Liver (tissue), 9 donors: ENCODE data around the gene ROR1. TPM values are rescaled to one million over a fixed set of nuclear protein-coding genes. Genes with fewer than 3 reads are reported as not detected.

Experiments used
- DNase-seq: peaks from one replicate; pipeline ENCODE4 v3.0.0-alpha.2; 2017; ENCODE audit warnings: low spot score
- H3K27ac ChIP-seq, 2 donors: one replicate each; pipeline ENCODE4 v1.7.0; 2013; ENCODE audit warnings: inconsistent platforms in 2 of 2, low read length in 2 of 2, control low read depth in 1 of 2, low read depth in 1 of 2, mild to moderate bottlenecking in 1 of 2
- H3K27me3 ChIP-seq, 4 donors: one replicate each; pipeline versions ENCODE4 v1.6.1 to v1.7.0; 2013; ENCODE audit warnings: low read length in 3 of 4, inconsistent platforms in 1 of 4, mild to moderate bottlenecking in 1 of 4, moderate library complexity in 1 of 4; ENCODE audit not compliant: control insufficient read depth in 4 of 4, insufficient read depth in 4 of 4
- H3K36me3 ChIP-seq, 4 donors: one replicate each; pipeline versions ENCODE4 v1.6.1 to v1.7.0; 2013; ENCODE audit warnings: low read length in 3 of 4, mild to moderate bottlenecking in 3 of 4, low read depth in 1 of 4, moderate library complexity in 1 of 4; ENCODE audit not compliant: control insufficient read depth in 4 of 4, insufficient read depth in 3 of 4
- H3K4me1 ChIP-seq, 4 donors: one replicate each; pipeline versions ENCODE4 v1.6.1 to v1.7.0; 2013; ENCODE audit warnings: low read length in 3 of 4, mild to moderate bottlenecking in 3 of 4, moderate library complexity in 1 of 4; ENCODE audit not compliant: control insufficient read depth in 4 of 4, insufficient read depth in 4 of 4
- H3K4me3 ChIP-seq, 3 donors: one replicate each; pipeline versions ENCODE4 v1.6.1 to v1.7.0; 2013; ENCODE audit warnings: low read length in 3 of 3, control low read depth in 1 of 3, low read depth in 1 of 3, mild to moderate bottlenecking in 1 of 3
- H3K9ac ChIP-seq, 2 donors: one replicate each; pipeline ENCODE4 v1.7.0; 2013; ENCODE audit warnings: low read length in 2 of 2, mild to moderate bottlenecking in 2 of 2, moderate library complexity in 2 of 2, control low read depth in 1 of 2, low read depth in 1 of 2
- H3K9me3 ChIP-seq, 4 donors: one replicate each; pipeline versions ENCODE4 v1.6.1 to v1.7.0; 2013; ENCODE audit warnings: low read length in 3 of 4; ENCODE audit not compliant: control insufficient read depth in 4 of 4
- EGR1 ChIP-seq, 2 donors: IDR thresholded peaks; 2 replicates each; pipeline ENCODE4 v1.6.1; 2016 to 2018; ENCODE audit warnings: antibody characterized with exemption in 2 of 2, low read depth in 2 of 2
- FOXA1 ChIP-seq: IDR thresholded peaks from 2 replicates; pipeline ENCODE4 v1.6.1; 2016; ENCODE audit warnings: antibody characterized with exemption
- FOXA2 ChIP-seq: IDR thresholded peaks from 2 replicates; pipeline ENCODE4 v1.6.1; 2016; ENCODE audit warnings: antibody characterized with exemption
- GABPA ChIP-seq, 2 donors: IDR thresholded peaks in 1 of 2; conservative IDR thresholded peaks in 1 of 2; 2 replicates each; pipeline ENCODE4 v1.6.1; 2016; ENCODE audit warnings: antibody characterized with exemption in 2 of 2, mild to moderate bottlenecking in 1 of 2, moderate library complexity in 1 of 2
- HNF4A ChIP-seq, 2 donors: conservative IDR thresholded peaks; 2 replicates each; pipeline ENCODE4 v1.6.1; 2016; ENCODE audit warnings: antibody characterized with exemption in 2 of 2, mild to moderate bottlenecking in 2 of 2
- HNF4G ChIP-seq: IDR thresholded peaks from 2 replicates; pipeline ENCODE4 v1.6.1; 2016; ENCODE audit warnings: antibody characterized with exemption
- JUND ChIP-seq, 2 donors: IDR thresholded peaks; 2 replicates each; pipeline ENCODE4 v1.6.1; 2016; ENCODE audit warnings: antibody characterized with exemption in 2 of 2
- NR2F2 ChIP-seq: IDR thresholded peaks from 2 replicates; pipeline ENCODE4 v1.6.1; 2016; ENCODE audit warnings: antibody characterized with exemption
- RAD21 ChIP-seq, 2 donors: IDR thresholded peaks; 2 replicates each; pipeline ENCODE4 v1.6.1; 2016; ENCODE audit warnings: antibody characterized with exemption in 2 of 2, mild to moderate bottlenecking in 2 of 2
- SP1 ChIP-seq: IDR thresholded peaks from 2 replicates; pipeline ENCODE4 v1.6.1; 2018; ENCODE audit warnings: antibody characterized with exemption, mild to moderate bottlenecking
- TAF1 ChIP-seq: conservative IDR thresholded peaks from 2 replicates; pipeline ENCODE4 v1.6.1; 2016; ENCODE audit warnings: antibody characterized with exemption, mild to moderate bottlenecking
- YY1 ChIP-seq: IDR thresholded peaks from 2 replicates; pipeline ENCODE4 v1.6.1; 2016; ENCODE audit warnings: antibody characterized with exemption, mild to moderate bottlenecking
- WGBS: extraction: QIAGEN DNeasy Blood & Tissue Kit; methylation state at CpG from one replicate; pipeline ENCODE4 v1.1.7; 2013; 5-methylcytosine and 5-hydroxymethylcytosine counted together
- polyA plus RNA-seq, 2 donors: library from polyadenylated mRNA; stranded (reverse) in 1 of 2; unstranded in 1 of 2; fragments of 200-250 nt in 1 of 2; fragments of >200 nt in 1 of 2; fragmentation: Nextera tagmentation in 1 of 2; extraction: Ambion mirVana in 1 of 2; gene quantifications; one replicate each; pipeline versions ENCODE4 v1.2.1 to v1.2.3, GENCODE V29; 2013 to 2015
- total RNA-seq, 2 donors: library from RNA; depleted of rRNA; stranded (reverse); fragments of >200 nt; gene quantifications; one replicate each; pipeline ENCODE4 v1.2.3, GENCODE V29; 2014
- TF ChIP-seq, protein P1 (sequence below): IDR thresholded peaks from 2 replicates; pipeline ENCODE4 v1.6.1; 2016; ENCODE audit warnings: antibody characterized with exemption
- TF ChIP-seq, protein P2 (sequence below): IDR thresholded peaks from 2 replicates; pipeline ENCODE4 v1.6.1; 2016; ENCODE audit warnings: antibody characterized with exemption
- TF ChIP-seq, protein P3 (sequence below): fragments of 150-350 bp; IDR thresholded peaks from 2 replicates; pipeline ENCODE4 v1.5.1; 2017; ENCODE audit warnings: improper control_type of control experiment, low read depth, low read length; ENCODE audit not compliant: missing input control
- TF ChIP-seq, protein P4 (sequence below): IDR thresholded peaks from 2 replicates; pipeline ENCODE4 v1.6.1; 2016; ENCODE audit warnings: antibody characterized with exemption, mild to moderate bottlenecking
- donor health status: healthy.
- donor health status: healthy.
- donor health status: healthy.
- donor health status: healthy.
- donor health status: healthy.

The ROR1 gene
- total and polyA plus RNA-seq, 4 donors: 0.15 to 0.98 (median 0.37) TPM

DNA sequence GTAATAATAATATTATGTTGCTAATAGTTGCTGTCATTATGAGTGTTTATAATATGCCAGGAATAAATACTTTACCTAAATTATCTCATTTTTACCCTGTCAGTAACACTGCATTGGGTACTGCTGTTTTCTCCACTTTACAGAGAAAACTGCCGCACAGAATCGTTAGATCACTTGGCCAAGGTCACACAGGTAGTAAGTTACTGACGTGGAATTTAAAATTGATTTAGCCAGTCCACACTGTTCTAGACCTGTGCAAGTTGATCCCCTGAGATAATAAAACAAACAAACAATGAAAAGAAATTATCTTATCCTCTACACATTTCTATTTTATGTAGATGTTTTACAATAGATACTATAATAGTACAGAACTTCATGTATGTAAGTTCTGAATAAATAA is 174.1 kb downstream of the ROR1 start:
- no peaks in the 10 kb centered on the region for H3K4me1 ChIP-seq
- 46% methylated on average over 3 of the region's 3 CpGs for WGBS
- no peak overlapping the region for H3K27ac ChIP-seq
- no peak overlapping the region for H3K9ac ChIP-seq
- TF ChIP-seq, protein P1, sequence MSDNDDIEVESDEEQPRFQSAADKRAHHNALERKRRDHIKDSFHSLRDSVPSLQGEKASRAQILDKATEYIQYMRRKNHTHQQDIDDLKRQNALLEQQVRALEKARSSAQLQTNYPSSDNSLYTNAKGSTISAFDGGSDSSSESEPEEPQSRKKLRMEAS: no peak
- TF ChIP-seq GABPA (IDR thresholded peaks at IDR 0.05 in 1 of 2, conservative IDR thresholded peaks at IDR 0.05 in 1 of 2): no peak
- TF ChIP-seq, protein P2, sequence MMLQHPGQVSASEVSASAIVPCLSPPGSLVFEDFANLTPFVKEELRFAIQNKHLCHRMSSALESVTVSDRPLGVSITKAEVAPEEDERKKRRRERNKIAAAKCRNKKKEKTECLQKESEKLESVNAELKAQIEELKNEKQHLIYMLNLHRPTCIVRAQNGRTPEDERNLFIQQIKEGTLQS: no peak
- TF ChIP-seq EGR1 (IDR thresholded peaks at IDR 0.05; ENCODE audit: low read depth in 2 of 2): no peak
- TF ChIP-seq FOXA1: no peak
- TF ChIP-seq HNF4A (conservative IDR thresholded peaks at IDR 0.05): peak in 1 of 2 donors; percentile 30
- DNase-seq: no peak
- H3K4me3 ChIP-seq: no peak overlapping the region
- H3K27me3 ChIP-seq: no peaks in the 10 kb centered on the region
- H3K36me3 ChIP-seq: no peaks in the 10 kb centered on the region
- no peaks in the 10 kb centered on the region for H3K9me3 ChIP-seq

DNA sequence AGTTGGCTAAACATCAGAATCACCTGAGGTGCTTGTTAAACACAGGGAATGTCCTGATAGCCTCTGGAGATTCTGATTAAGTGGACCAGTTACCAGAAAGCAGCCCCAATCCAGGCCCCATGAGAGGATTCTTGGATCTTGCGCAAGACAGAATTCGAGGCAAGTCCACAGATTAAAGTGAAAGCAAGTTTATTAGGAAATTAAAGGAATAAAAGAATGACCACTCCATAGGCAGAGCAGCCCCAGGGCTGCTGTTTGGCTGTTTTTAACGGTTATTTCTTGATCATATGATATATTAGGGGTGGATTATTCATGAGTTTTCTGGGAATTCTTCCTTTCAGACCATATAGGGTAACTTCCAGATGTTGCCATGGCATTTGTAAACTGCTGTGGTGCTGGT is 176.2 kb downstream of the ROR1 start:
- TF ChIP-seq FOXA1 (no peak), HNF4G (no peak), NR2F2 (no peak), TAF1 (no peak), SP1 (no peak), JUND (IDR thresholded peaks at IDR 0.05) (no peak), FOXA2 (no peak)
- TF ChIP-seq, protein P3, sequence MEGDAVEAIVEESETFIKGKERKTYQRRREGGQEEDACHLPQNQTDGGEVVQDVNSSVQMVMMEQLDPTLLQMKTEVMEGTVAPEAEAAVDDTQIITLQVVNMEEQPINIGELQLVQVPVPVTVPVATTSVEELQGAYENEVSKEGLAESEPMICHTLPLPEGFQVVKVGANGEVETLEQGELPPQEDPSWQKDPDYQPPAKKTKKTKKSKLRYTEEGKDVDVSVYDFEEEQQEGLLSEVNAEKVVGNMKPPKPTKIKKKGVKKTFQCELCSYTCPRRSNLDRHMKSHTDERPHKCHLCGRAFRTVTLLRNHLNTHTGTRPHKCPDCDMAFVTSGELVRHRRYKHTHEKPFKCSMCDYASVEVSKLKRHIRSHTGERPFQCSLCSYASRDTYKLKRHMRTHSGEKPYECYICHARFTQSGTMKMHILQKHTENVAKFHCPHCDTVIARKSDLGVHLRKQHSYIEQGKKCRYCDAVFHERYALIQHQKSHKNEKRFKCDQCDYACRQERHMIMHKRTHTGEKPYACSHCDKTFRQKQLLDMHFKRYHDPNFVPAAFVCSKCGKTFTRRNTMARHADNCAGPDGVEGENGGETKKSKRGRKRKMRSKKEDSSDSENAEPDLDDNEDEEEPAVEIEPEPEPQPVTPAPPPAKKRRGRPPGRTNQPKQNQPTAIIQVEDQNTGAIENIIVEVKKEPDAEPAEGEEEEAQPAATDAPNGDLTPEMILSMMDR: no peak
- Histone ChIP-seq H3K27ac (no peak overlapping the region), H3K4me3 (no peak overlapping the region), H3K4me1 (no peaks in the 10 kb centered on the region), H3K9ac (no peak overlapping the region), H3K27me3 (no peaks in the 10 kb centered on the region), H3K9me3 (peaks cover 0 to 15% (median 9%) of the 10 kb centered on the region in 4 donors), H3K36me3 (no peaks in the 10 kb centered on the region)
- no peak for DNase-seq
- WGBS: 68% methylated on average over 3 of the region's 3 CpGs

DNA sequence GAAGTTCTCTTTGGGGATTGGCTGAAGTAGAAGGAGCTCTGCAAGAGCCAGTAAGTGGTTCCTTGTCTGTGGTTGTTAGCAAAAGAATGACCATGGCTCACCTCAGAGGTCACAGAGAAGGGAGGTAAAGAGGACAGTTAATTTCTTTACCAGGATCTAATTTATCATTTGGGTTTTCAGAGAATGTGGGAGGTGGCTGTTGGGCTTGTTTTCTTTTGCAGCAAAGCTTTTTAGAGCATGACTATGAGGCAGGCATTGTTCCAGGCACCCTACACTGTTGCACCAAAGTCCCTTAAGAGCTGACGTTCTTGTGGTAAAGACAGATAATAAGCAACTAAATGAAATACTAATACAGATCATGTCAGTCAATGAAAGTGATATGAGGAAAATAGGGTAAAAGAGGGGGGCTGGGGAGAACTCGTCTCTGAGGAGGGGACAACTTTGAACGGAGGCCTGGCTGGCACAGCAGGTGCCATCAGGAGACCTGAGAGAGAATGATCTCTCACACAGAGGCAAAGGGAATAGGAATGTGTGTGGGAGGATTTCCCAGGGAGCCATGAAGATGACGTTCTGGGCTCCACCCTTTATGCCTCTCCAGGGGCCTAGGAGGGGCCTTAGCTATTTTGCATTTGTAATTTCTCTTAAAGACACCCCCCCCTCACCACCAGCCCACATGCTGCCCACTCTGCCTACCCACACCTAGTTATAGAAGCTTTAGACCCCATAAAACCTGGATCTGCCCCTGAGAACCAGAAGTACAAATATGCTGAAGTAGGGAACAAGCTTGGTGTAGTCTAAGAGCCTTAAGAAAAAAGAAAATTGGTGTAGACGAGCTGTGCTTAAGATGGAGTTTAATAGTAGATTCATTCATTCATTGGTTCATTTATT is 177.5 kb downstream of the ROR1 start:
- WGBS: 84% methylated on average over 5 of the region's 5 CpGs
- H3K27ac ChIP-seq: no peak overlapping the region
- no peak overlapping the region for H3K9ac ChIP-seq
- no peak overlapping the region for H3K4me3 ChIP-seq
- H3K36me3 ChIP-seq: no peaks in the 10 kb centered on the region
- no peaks in the 10 kb centered on the region for H3K27me3 ChIP-seq
- peaks cover 0 to 19% (median 9%) of the 10 kb centered on the region in 4 donors for H3K9me3 ChIP-seq
- H3K4me1 ChIP-seq: no peaks in the 10 kb centered on the region
- DNase-seq: no peak
- TF ChIP-seq, protein P1: no peak
- TF ChIP-seq, protein P2: no peak
- TF ChIP-seq FOXA2 (no peak), JUND (IDR thresholded peaks at IDR 0.05) (no peak), NR2F2 (no peak), YY1 (no peak), SP1 (no peak), TAF1 (no peak), RAD21 (IDR thresholded peaks at IDR 0.05) (no peak), HNF4A (conservative IDR thresholded peaks at IDR 0.05) (no peak)
- TF ChIP-seq, protein P4, sequence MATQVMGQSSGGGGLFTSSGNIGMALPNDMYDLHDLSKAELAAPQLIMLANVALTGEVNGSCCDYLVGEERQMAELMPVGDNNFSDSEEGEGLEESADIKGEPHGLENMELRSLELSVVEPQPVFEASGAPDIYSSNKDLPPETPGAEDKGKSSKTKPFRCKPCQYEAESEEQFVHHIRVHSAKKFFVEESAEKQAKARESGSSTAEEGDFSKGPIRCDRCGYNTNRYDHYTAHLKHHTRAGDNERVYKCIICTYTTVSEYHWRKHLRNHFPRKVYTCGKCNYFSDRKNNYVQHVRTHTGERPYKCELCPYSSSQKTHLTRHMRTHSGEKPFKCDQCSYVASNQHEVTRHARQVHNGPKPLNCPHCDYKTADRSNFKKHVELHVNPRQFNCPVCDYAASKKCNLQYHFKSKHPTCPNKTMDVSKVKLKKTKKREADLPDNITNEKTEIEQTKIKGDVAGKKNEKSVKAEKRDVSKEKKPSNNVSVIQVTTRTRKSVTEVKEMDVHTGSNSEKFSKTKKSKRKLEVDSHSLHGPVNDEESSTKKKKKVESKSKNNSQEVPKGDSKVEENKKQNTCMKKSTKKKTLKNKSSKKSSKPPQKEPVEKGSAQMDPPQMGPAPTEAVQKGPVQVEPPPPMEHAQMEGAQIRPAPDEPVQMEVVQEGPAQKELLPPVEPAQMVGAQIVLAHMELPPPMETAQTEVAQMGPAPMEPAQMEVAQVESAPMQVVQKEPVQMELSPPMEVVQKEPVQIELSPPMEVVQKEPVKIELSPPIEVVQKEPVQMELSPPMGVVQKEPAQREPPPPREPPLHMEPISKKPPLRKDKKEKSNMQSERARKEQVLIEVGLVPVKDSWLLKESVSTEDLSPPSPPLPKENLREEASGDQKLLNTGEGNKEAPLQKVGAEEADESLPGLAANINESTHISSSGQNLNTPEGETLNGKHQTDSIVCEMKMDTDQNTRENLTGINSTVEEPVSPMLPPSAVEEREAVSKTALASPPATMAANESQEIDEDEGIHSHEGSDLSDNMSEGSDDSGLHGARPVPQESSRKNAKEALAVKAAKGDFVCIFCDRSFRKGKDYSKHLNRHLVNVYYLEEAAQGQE: no peak
- TF ChIP-seq, protein P3: no peak
